Suprapubic skin (tissue), 4 donors: Measurements from ENCODE around the gene TRIM52.

Source experiments
- EP300 ChIP-seq: sonication (generic); formaldehyde crosslinking; IDR thresholded peaks from one replicate; pipeline ENCODE4 v1.6.1; 2017; ENCODE audit warnings: antibody characterized with exemption
- POLR2A ChIP-seq, 2 donors: fragments of 450-650 bp; IDR thresholded peaks; one replicate each; pipeline ENCODE4 v1.6.1; 2017; ENCODE audit warnings: antibody characterized with exemption in 2 of 2, mild to moderate bottlenecking in 2 of 2, moderate library complexity in 2 of 2
- POLR2AphosphoS5 ChIP-seq, 3 donors: sonication (generic); formaldehyde crosslinking; IDR thresholded peaks; one replicate each; pipeline ENCODE4 v1.6.1; 2017; ENCODE audit warnings: antibody characterized with exemption in 3 of 3
- TF ChIP-seq, protein P1 (sequence below), 2 donors: fragments of 200-600 bp in 1 of 2; fragments of 450-650 bp in 1 of 2; sonication (generic) in 1 of 2; IDR thresholded peaks; one replicate each; pipeline ENCODE4 v1.5.1; 2016 to 2019; ENCODE audit warnings: antibody characterized with exemption in 2 of 2, mild to moderate bottlenecking in 1 of 2, moderate library complexity in 1 of 2

- TF ChIP-seq POLR2A (IDR thresholded peaks at IDR 0.05), result peak; percentile 27 to 44
- TF ChIP-seq, protein P1, sequence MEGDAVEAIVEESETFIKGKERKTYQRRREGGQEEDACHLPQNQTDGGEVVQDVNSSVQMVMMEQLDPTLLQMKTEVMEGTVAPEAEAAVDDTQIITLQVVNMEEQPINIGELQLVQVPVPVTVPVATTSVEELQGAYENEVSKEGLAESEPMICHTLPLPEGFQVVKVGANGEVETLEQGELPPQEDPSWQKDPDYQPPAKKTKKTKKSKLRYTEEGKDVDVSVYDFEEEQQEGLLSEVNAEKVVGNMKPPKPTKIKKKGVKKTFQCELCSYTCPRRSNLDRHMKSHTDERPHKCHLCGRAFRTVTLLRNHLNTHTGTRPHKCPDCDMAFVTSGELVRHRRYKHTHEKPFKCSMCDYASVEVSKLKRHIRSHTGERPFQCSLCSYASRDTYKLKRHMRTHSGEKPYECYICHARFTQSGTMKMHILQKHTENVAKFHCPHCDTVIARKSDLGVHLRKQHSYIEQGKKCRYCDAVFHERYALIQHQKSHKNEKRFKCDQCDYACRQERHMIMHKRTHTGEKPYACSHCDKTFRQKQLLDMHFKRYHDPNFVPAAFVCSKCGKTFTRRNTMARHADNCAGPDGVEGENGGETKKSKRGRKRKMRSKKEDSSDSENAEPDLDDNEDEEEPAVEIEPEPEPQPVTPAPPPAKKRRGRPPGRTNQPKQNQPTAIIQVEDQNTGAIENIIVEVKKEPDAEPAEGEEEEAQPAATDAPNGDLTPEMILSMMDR (IDR thresholded peaks at IDR 0.05), result no peak
- peak; percentile 31 to 84 (median 64) for TF ChIP-seq POLR2AphosphoS5 (IDR thresholded peaks at IDR 0.05)
- TF ChIP-seq EP300, result no peak
Measured at GRCh38 chr5:181246276-181247049, 14.5 kb downstream of the TRIM52 start.
